Tibial nerve (tissue), 3 donors: Measurements from ENCODE around the gene ZDHHC24.

Experiments
- EP300 ChIP-seq, 2 donors: sonication (generic); formaldehyde crosslinking; IDR thresholded peaks; one replicate each; pipeline ENCODE4 v1.6.1; 2017; ENCODE audit warnings: antibody characterized with exemption in 2 of 2, mild to moderate bottlenecking in 1 of 2
- POLR2A ChIP-seq, 2 donors: fragments of 450-650 bp; IDR thresholded peaks; one replicate each; pipeline ENCODE4 v1.6.1; 2017; ENCODE audit warnings: antibody characterized with exemption in 2 of 2, mild to moderate bottlenecking in 2 of 2, moderate library complexity in 2 of 2

DNA sequence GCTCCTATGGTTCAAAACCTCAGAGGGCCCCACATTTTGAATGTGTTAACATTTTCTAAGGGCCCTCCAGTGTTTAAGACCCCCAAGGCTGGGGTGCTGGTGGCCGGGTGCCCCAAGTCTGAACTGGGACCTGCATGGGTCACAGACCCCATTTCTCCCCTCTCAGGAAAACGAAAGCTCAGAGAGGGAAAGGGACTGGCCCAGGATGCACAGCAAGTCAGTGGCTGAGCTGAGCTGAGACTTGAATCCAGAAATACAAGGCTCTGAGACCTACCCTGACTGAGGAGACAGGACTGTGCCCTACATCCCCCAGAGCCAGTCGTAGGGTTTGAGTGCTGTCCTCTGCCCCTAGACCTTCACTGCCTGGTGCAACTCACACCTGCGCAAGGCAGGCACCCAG lies 5.0 kb upstream of the ZDHHC24 start:
- no peak for TF ChIP-seq EP300 (IDR thresholded peaks at IDR 0.05)
- no peak for TF ChIP-seq POLR2A (IDR thresholded peaks at IDR 0.05)
